ENCODE measurements around the gene ITIH3. TPM values are rescaled to one million over a fixed set of nuclear protein-coding genes. Genes with fewer than 3 reads are reported as not detected.

ITIH3 gene
- total RNA-seq, 1 experiment from 2014 or later = 0.37 TPM

GRCh38 chr3:52847241-52847640 lies 52.6 kb downstream of the ITIH3 start (continued):
- no peak for TF ChIP-seq KAT7 (CRISPR knock-in tag; IDR thresholded peaks at IDR 0.05; ENCODE audit: borderline replicate concordance)
- no peak for TF ChIP-seq ELF4 (CRISPR knock-in tag; IDR thresholded peaks at IDR 0.05; ENCODE audit: low read depth)
- TF ChIP-seq ZNF671 (CRISPR knock-in tag; IDR thresholded peaks at IDR 0.05) = no peak

GRCh38 chr3:52847726-52848125 lies 53.1 kb downstream of the ITIH3 start:
- ChIA-PET CTCF (interaction anchor here (1.5 kb wide), 1 partner anchor 87 kb away, joined by 3 read pairs; no protein-coding TSS in a partner anchor), POLR2A (no interaction called here)
- Mint-ChIP-seq H3K4me3 (no peak overlapping the region), H3K27ac (no peak overlapping the region), H3K36me3 (peaks cover 24% of the 10 kb centered on the region), H3K4me1 (peaks cover 3% of the 10 kb centered on the region; the same call in 1 of the 2 replicates), H3K27me3 (ENCODE audit: low read depth) (no peaks in the 10 kb centered on the region), H3K9me3 (no peaks in the 10 kb centered on the region)
- ATAC-seq (no peak), DNase-seq (ENCODE audit: low spot score) (no peak)
- TF ChIP-seq NR3C1 (CRISPR knock-in tag; conservative IDR thresholded peaks at IDR 0.05; ENCODE audit: low read depth) (no peak), ZSCAN18 (CRISPR knock-in tag; IDR thresholded peaks at IDR 0.05) (no peak), ZNF232 (CRISPR knock-in tag; IDR thresholded peaks at IDR 0.05) (no peak), ZNF425 (CRISPR knock-in tag; conservative IDR thresholded peaks at IDR 0.05) (no peak), NR1H2 (CRISPR knock-in tag; IDR thresholded peaks at IDR 0.05) (no peak), RELA (CRISPR knock-in tag; IDR thresholded peaks at IDR 0.05; ENCODE audit: borderline replicate concordance) (no peak), CREB1 (CRISPR knock-in tag; IDR thresholded peaks at IDR 0.05) (no peak), ZBTB43 (CRISPR knock-in tag; IDR thresholded peaks at IDR 0.05) (no peak), ZNF219 (CRISPR knock-in tag; IDR thresholded peaks at IDR 0.05; ENCODE audit: borderline replicate concordance) (no peak), ATF2 (CRISPR knock-in tag; IDR thresholded peaks at IDR 0.05; ENCODE audit: borderline replicate concordance, low read depth) (no peak), ZNF532 (CRISPR knock-in tag; IDR thresholded peaks at IDR 0.05; ENCODE audit: borderline replicate concordance) (no peak), ZNF671 (CRISPR knock-in tag; IDR thresholded peaks at IDR 0.05) (no peak), PREB (CRISPR knock-in tag; IDR thresholded peaks at IDR 0.05; ENCODE audit: borderline replicate concordance) (no peak), IRF2 (CRISPR knock-in tag; IDR thresholded peaks at IDR 0.05; ENCODE audit: borderline replicate concordance, low read depth) (no peak), STAT6 (CRISPR knock-in tag; conservative IDR thresholded peaks at IDR 0.05; ENCODE audit: low read depth) (no peak), ESRRA (CRISPR knock-in tag; IDR thresholded peaks at IDR 0.05; ENCODE audit: borderline replicate concordance) (no peak)

Data from WTC11 (cell line).